Transverse colon (tissue), 4 donors: ENCODE results near the gene IGF1.

Experiments
- CTCF ChIP-seq, 5 experiments: fragments of 200-600 bp in 3 of 5; fragments of 450-650 bp in 2 of 5; sonication (generic) in 3 of 5; IDR thresholded peaks; 1 replicate in 2 of 5; 2 replicates in 3 of 5; pipeline ENCODE4 v1.5.1; 2016 to 2017; ENCODE audit warnings: antibody characterized with exemption in 5 of 5, inconsistent platforms in 3 of 5, mild to moderate bottlenecking in 2 of 5, moderate library complexity in 1 of 5
- EP300 ChIP-seq: sonication (generic); formaldehyde crosslinking; IDR thresholded peaks from one replicate; pipeline ENCODE4 v1.6.1; 2017; ENCODE audit warnings: antibody characterized with exemption, low read depth
- POLR2A ChIP-seq: fragments of 450-650 bp; IDR thresholded peaks from one replicate; pipeline ENCODE4 v1.6.1; 2016; ENCODE audit warnings: antibody characterized with exemption, mild to moderate bottlenecking, moderate library complexity
- POLR2AphosphoS5 ChIP-seq, 3 donors: sonication (generic); formaldehyde crosslinking; IDR thresholded peaks; one replicate each; pipeline ENCODE4 v1.6.1; 2016; ENCODE audit warnings: antibody characterized with exemption in 3 of 3

- TF ChIP-seq EP300 (no peak), POLR2AphosphoS5 (IDR thresholded peaks at IDR 0.05) (no peak), CTCF (IDR thresholded peaks at IDR 0.05) (no peak), POLR2A (no peak)
Measured at GRCh38 chr12:102436867-102437266, 43.5 kb downstream of the IGF1 start.
